Kidney (tissue), 14 donors: ENCODE measurements around the gene RAD51B. TPM values are rescaled to one million over a fixed set of nuclear protein-coding genes. Genes with fewer than 3 reads are reported as not detected.
A peak's percentile ranks its signal among the peaks of the same experiment; 100 is the strongest.

ENCODE experiments used
- DNase-seq, 5 donors: peaks; one replicate each; pipeline ENCODE4 v3.0.0-alpha.2; 2013 to 2020
- FAIRE-seq: peaks from 2 replicates; lab custom pipeline; 2012; peaks lifted over from hg19 to GRCh38; lab: Jason Lieb, UNC
- H3K27ac ChIP-seq, 2 donors: one replicate each; pipeline ENCODE4 v1.7.0; 2013; ENCODE audit warnings: low read depth in 2 of 2, low read length in 2 of 2, inconsistent platforms in 1 of 2
- H3K27me3 ChIP-seq: one replicate; pipeline ENCODE4 v1.7.1; 2013; ENCODE audit warnings: low read length, inconsistent platforms; ENCODE audit not compliant: control insufficient read depth, insufficient read depth
- H3K36me3 ChIP-seq, 3 donors: one replicate each; pipeline versions ENCODE4 v1.7.0 to v1.7.1; 2013; ENCODE audit warnings: low read length in 3 of 3, control low read depth in 1 of 3, inconsistent platforms in 1 of 3; ENCODE audit not compliant: insufficient read depth in 3 of 3, control insufficient read depth in 2 of 3
- H3K4me1 ChIP-seq, 3 donors: one replicate each; pipeline versions ENCODE4 v1.7.0 to v1.7.1; 2013; ENCODE audit warnings: low read length in 3 of 3, inconsistent platforms in 1 of 3, low read depth in 1 of 3; ENCODE audit not compliant: control insufficient read depth in 2 of 3, insufficient read depth in 2 of 3
- H3K4me3 ChIP-seq, 3 donors: one replicate each; pipeline versions ENCODE4 v1.7.0 to v1.8.1; 2013; ENCODE audit warnings: low read length in 3 of 3, control low read depth in 1 of 3, inconsistent platforms in 1 of 3
- H3K9ac ChIP-seq, 3 donors: one replicate each; pipeline versions ENCODE4 v1.7.0 to v1.7.1; 2013; ENCODE audit warnings: low read length in 3 of 3, control low read depth in 1 of 3, inconsistent platforms in 1 of 3
- H3K9me3 ChIP-seq, 3 donors: one replicate each; pipeline versions ENCODE4 v1.7.0 to v1.7.1; 2013; ENCODE audit warnings: low read length in 3 of 3, control low read depth in 1 of 3, inconsistent platforms in 1 of 3; ENCODE audit not compliant: control insufficient read depth in 2 of 3, insufficient read depth in 1 of 3
- CTCF ChIP-seq: IDR thresholded peaks from 3 replicates; pipeline ENCODE4 v1.5.1; 2012; ENCODE audit warnings: mild to moderate bottlenecking, moderate library complexity, borderline replicate concordance; ENCODE audit not compliant: insufficient read depth; ENCODE audit errors: extremely low read depth
- intact Hi-C: fragments of 100-400 bp; cut with DNase I; formaldehyde crosslinking; loops from one replicate; pipeline ENCODE4 v1.11.1; 2022
- polyA plus RNA-seq: library from polyadenylated mRNA; stranded (reverse); fragments of 350-450 nt; fragmentation: Illumina TruSeq; extraction: RNeasy Lipid Tissue Mini Kit (QIAGEN cat#74804); gene quantifications from one replicate; pipeline ENCODE4 v1.2.3, GENCODE V29; 2014; ENCODE audit warnings: low read depth, low replicate concordance; ENCODE audit not compliant: insufficient read depth
- total RNA-seq: library from RNA; stranded (reverse); fragmentation: NEBNext Ultra II Directional; extraction: Animal tissue kit (Norgen Biotek cat#: 25700); gene quantifications from one replicate; pipeline ENCODE4 v1.2.1, GENCODE V29; 2021
- donor health status: control.
- donor health status: control.
- donor health status: control.
- donor health status: control.
- donor health status: control.
- donor health status: DM: yes; HTN: yes; CAD: no.
- donor health status: Normal renal cell carcinoma (clear cell type).

RAD51B gene
- total and polyA plus RNA-seq, 2 donors from 2014 or later = 6.9 to 18.0 TPM

- peaks cover under 1 to 6% (median 3%) of the 10 kb centered on the region in 3 donors for H3K4me1 ChIP-seq
- TF ChIP-seq CTCF = no peak
These were observed 738.1 kb downstream of the RAD51B start for GRCh38 chr14:68557648-68558047.

GRCh38 chr14:68558096-68558495, 738.5 kb downstream of the RAD51B start:
- no peak overlapping the region for H3K4me3 ChIP-seq
- TF ChIP-seq CTCF = no peak
- H3K9me3 ChIP-seq = no peaks in the 10 kb centered on the region
- FAIRE-seq = no peak
- H3K4me1 ChIP-seq = peaks cover 5 to 10% (median 6%) of the 10 kb centered on the region in 3 donors
- no peak overlapping the region for H3K27ac ChIP-seq
- no peak overlapping the region for H3K9ac ChIP-seq
- intact Hi-C loops = no loop called here
- no peaks in the 10 kb centered on the region for H3K36me3 ChIP-seq
- no peaks in the 10 kb centered on the region for H3K27me3 ChIP-seq
- no peak for DNase-seq

More at GRCh38 chr14:68557648-68558047, 738.1 kb downstream of the RAD51B start:
- Histone ChIP-seq H3K9me3 (no peaks in the 10 kb centered on the region), H3K36me3 (no peaks in the 10 kb centered on the region), H3K9ac (no peak overlapping the region), H3K4me3 (no peak overlapping the region), H3K27ac (no peak overlapping the region), H3K27me3 (no peaks in the 10 kb centered on the region)
- intact Hi-C loops = no loop called here
- DNase-seq (no peak), FAIRE-seq (no peak)

- Histone ChIP-seq H3K9ac (no peak overlapping the region), H3K27me3 (no peaks in the 10 kb centered on the region), H3K4me3 (no peak overlapping the region), H3K9me3 (no peaks in the 10 kb centered on the region), H3K27ac (no peak overlapping the region), H3K4me1 (peaks cover 10 to 20% (median 11%) of the 10 kb centered on the region in 3 donors), H3K36me3 (no peaks in the 10 kb centered on the region)
- intact Hi-C loops = no loop called here
- TF ChIP-seq CTCF = no peak
- FAIRE-seq (no peak), DNase-seq (no peak)
These were observed 740.4 kb downstream of the RAD51B start for GRCh38 chr14:68559949-68560348.

- Histone ChIP-seq H3K4me1 (peaks cover 11 to 28% (median 15%) of the 10 kb centered on the region in 3 donors), H3K4me3 (no peak overlapping the region), H3K27ac (no peak overlapping the region), H3K9me3 (no peaks in the 10 kb centered on the region), H3K36me3 (no peaks in the 10 kb centered on the region), H3K27me3 (no peaks in the 10 kb centered on the region), H3K9ac (no peak overlapping the region)
- no peak for TF ChIP-seq CTCF
- FAIRE-seq (no peak), DNase-seq (peak in 2 of 5 donors; percentile 54 to 62)
- intact Hi-C loops = no loop called here
These were observed 742.0 kb downstream of the RAD51B start for GRCh38 chr14:68561531-68562007.
